Measurements from ENCODE around the gene IL17C. TPM values are rescaled to one million over a fixed set of nuclear protein-coding genes. Genes with fewer than 3 reads are reported as not detected.

Gene IL17C
- total and polyA plus RNA-seq, 9 of the 15 experiments (the other 6 are each of a cell fraction or from before 2014, with no cell fraction given): not detected

- peak; percentile 77 for TF ChIP-seq ZBTB12 (CRISPR knock-in tag; IDR thresholded peaks at IDR 0.05)
- peak; percentile 94 for TF ChIP-seq TBP (optimal IDR thresholded peaks at IDR 0.05; ENCODE audit: low read depth, low read length)
- peak; percentile 71; the same call in 1 of the 2 replicates for TF ChIP-seq OTX1 (CRISPR knock-in tag; IDR thresholded peaks at IDR 0.05)
- TF ChIP-seq ARID1B (IDR thresholded peaks at IDR 0.05): no peak
- peak; percentile 98 for TF ChIP-seq NFYB (IDR thresholded peaks at IDR 0.05; ENCODE audit: extremely low read depth, insufficient read length)
- TF ChIP-seq ETS1 (conservative IDR thresholded peaks at IDR 0.05; ENCODE audit: control insufficient read depth, low read depth, low read length): peak; percentile 58
- peak; percentile 70; the same call in 1 of the 2 replicates for TF ChIP-seq POLR2AphosphoS5 (IDR thresholded peaks at IDR 0.05; ENCODE audit: control insufficient read depth, insufficient read depth, low read depth, low read length)
- TF ChIP-seq POLR2G (IDR thresholded peaks at IDR 0.05; ENCODE audit: low read depth, low read length): peak; percentile 100
- no peak for TF ChIP-seq KDM1A (IDR thresholded peaks at IDR 0.05)
- 0 out of 4 replicates have a peak, but pooled peaks of 1 of the 2 experiments have one; percentile 10 for TF ChIP-seq TBL1XR1 (IDR thresholded peaks at IDR 0.05; ENCODE audit: low read length in 2 of 2)
- TF ChIP-seq ELF2 (CRISPR knock-in tag; IDR thresholded peaks at IDR 0.05): peak; percentile 84
- TF ChIP-seq RAD21 (CRISPR knock-in tag; conservative IDR thresholded peaks at IDR 0.05 in 1 of 2, IDR thresholded peaks at IDR 0.05 in 1 of 2): peak in 1 of 2 experiments; percentile 11; a peak in 1 of 4 replicates
- TF ChIP-seq RREB1 (CRISPR knock-in tag; IDR thresholded peaks at IDR 0.05): peak; percentile 62; the same call in 1 of the 2 replicates
- TF ChIP-seq SMARCE1 (IDR thresholded peaks at IDR 0.05): no peak
- peak; percentile 83 for TF ChIP-seq KDM2B (CRISPR knock-in tag; IDR thresholded peaks at IDR 0.05)
- TF ChIP-seq ZKSCAN3 (CRISPR knock-in tag; IDR thresholded peaks at IDR 0.05): no peak
- TF ChIP-seq CHD1 (IDR thresholded peaks at IDR 0.05; ENCODE audit: low read length): peak; percentile 94
- TF ChIP-seq ZNF23 (CRISPR knock-in tag; IDR thresholded peaks at IDR 0.05): no peak
Measured at GRCh38 chr16:88662843-88663606, 24.7 kb downstream of the IL17C start, which contains the start of gene MVD (continued).

Data from K562 (cell line).